H1 (cell line): Measurements from ENCODE around the gene MDK. TPM values are rescaled to one million over a fixed set of nuclear protein-coding genes. Genes with fewer than 3 reads are reported as not detected.

ENCODE experiments used
- CTCF ChIA-PET: fragments of 300-600 bp; sonication (Branson Sonifier 250); formaldehyde crosslinking; loops from one replicate; lab custom pipeline; 2021; ENCODE audit not compliant: partially characterized antibody; lab: Charles Lee
- POLR2A ChIA-PET: fragments of 300-600 bp; sonication (Branson Sonifier 250); formaldehyde crosslinking; loops from one replicate; lab custom pipeline; 2021; ENCODE audit warnings: inconsistent platforms; ENCODE audit not compliant: partially characterized antibody; lab: Charles Lee
- DNase-seq, 2 experiments: peaks; one replicate each; pipeline versions ENCODE4 v3.0.0 to v3.0.0-alpha.2; 2010 to 2022; ENCODE audit warnings: low spot score in 2 of 2, low read depth in 1 of 2, mixed read lengths in 1 of 2
- FAIRE-seq: peaks from 2 replicates; lab custom pipeline; 2011; peaks lifted over from hg19 to GRCh38; lab: Jason Lieb, UNC
- H2AFZ ChIP-seq: 2 replicates; pipeline ENCODE4 v1.8.1; 2012; ENCODE audit warnings: low read length, inconsistent platforms
- H2AK5ac ChIP-seq: 2 replicates; pipeline ENCODE4 v1.6.1; 2013; ENCODE audit warnings: low read depth, low read length
- H2BK120ac ChIP-seq: replicated peaks from 2 replicates; pipeline ENCODE3; 2013; ENCODE audit warnings: low read depth, low read length, inconsistent platforms
- H2BK12ac ChIP-seq: 2 replicates; pipeline ENCODE4 v1.6.1; 2013; ENCODE audit warnings: low read depth, low read length
- H2BK15ac ChIP-seq: 2 replicates; pipeline ENCODE4 v1.6.1; 2013; ENCODE audit warnings: low read length
- H2BK20ac ChIP-seq: 2 replicates; pipeline ENCODE4 v1.6.1; 2013; ENCODE audit warnings: low read length
- H2BK5ac ChIP-seq: 2 replicates; pipeline ENCODE4 v1.6.1; 2013; ENCODE audit warnings: low read depth, low read length
- H3K14ac ChIP-seq: 2 replicates; pipeline ENCODE4 v1.6.1; 2013; ENCODE audit warnings: inconsistent platforms; ENCODE audit not compliant: insufficient read length
- H3K18ac ChIP-seq: 2 replicates; pipeline ENCODE4 v1.6.1; 2013; ENCODE audit warnings: low read length; ENCODE audit errors: extremely low read depth
- H3K23ac ChIP-seq: 2 replicates; pipeline ENCODE4 v1.6.1; 2013; ENCODE audit warnings: inconsistent platforms; ENCODE audit not compliant: insufficient read length
- H3K23me2 ChIP-seq: 2 replicates; pipeline ENCODE4 v1.6.1; 2013; ENCODE audit warnings: low read depth, low read length
- H3K27ac ChIP-seq: 2 replicates; pipeline ENCODE4 v1.6.1; 2011; ENCODE audit warnings: low read depth, low read length, inconsistent platforms
- H3K27me3 ChIP-seq, 4 experiments: replicated peaks in 1 of 4; 1 replicate in 1 of 4; 2 replicates in 3 of 4; pipeline versions ENCODE4 v1.6.1 to v1.8.1; 2011 to 2013; ENCODE audit warnings: low read length in 3 of 4, mild to moderate bottlenecking in 3 of 4, inconsistent platforms in 2 of 4, mixed read lengths in 2 of 4, moderate library complexity in 1 of 4; ENCODE audit not compliant: control insufficient read depth in 3 of 4, insufficient read depth in 3 of 4; ENCODE audit errors: extremely low read depth in 1 of 4
- H3K36me3 ChIP-seq, 4 experiments: 2 replicates each; pipeline versions ENCODE4 v1.6.1 to v1.8.1; 2011 to 2013; ENCODE audit warnings: mild to moderate bottlenecking in 4 of 4, low read length in 3 of 4, moderate library complexity in 2 of 4, control low read depth in 1 of 4, inconsistent platforms in 1 of 4; ENCODE audit not compliant: insufficient read depth in 4 of 4, control insufficient read depth in 2 of 4
- H3K4ac ChIP-seq: replicated peaks from 2 replicates; pipeline ENCODE3; 2013; ENCODE audit warnings: low read length, low read depth, mixed read lengths, inconsistent platforms; ENCODE audit not compliant: insufficient read length
- H3K4me1 ChIP-seq, 4 experiments: replicated peaks in 1 of 4; 1 replicate in 1 of 4; 2 replicates in 3 of 4; pipeline versions ENCODE4 v1.6.1 to v1.8.1; 2011 to 2013; ENCODE audit warnings: low read length in 3 of 4, inconsistent platforms in 2 of 4, mixed read lengths in 1 of 4; ENCODE audit not compliant: insufficient read depth in 4 of 4, control insufficient read depth in 3 of 4
- H3K4me2 ChIP-seq, 2 experiments: 2 replicates each; pipeline versions ENCODE4 v1.6.1 to v1.8.1; 2011 to 2013; ENCODE audit warnings: low read depth in 2 of 2, low read length in 2 of 2, control low read depth in 1 of 2, inconsistent platforms in 1 of 2, mild to moderate bottlenecking in 1 of 2; ENCODE audit not compliant: insufficient read depth in 1 of 2
- H3K4me3 ChIP-seq, 4 experiments: fragments of 200-600, 300-600 bp in 1 of 4; sonication (generic), shearing (Covaris generic), sonication (Bioruptor Twin) in 1 of 4; 2 replicates each; pipeline versions ENCODE4 v1.5.1 to v1.8.1; 2011 to 2016; ENCODE audit warnings: low read length in 4 of 4, low read depth in 3 of 4, control low read depth in 2 of 4, inconsistent platforms in 2 of 4, mild to moderate bottlenecking in 2 of 4, mixed read lengths in 1 of 4, moderate library complexity in 1 of 4; ENCODE audit not compliant: insufficient read depth in 2 of 4; ENCODE audit errors: extremely low read depth in 1 of 4
- H3K56ac ChIP-seq: replicated peaks from 2 replicates; pipeline ENCODE3; 2013; ENCODE audit warnings: low read depth, mild to moderate bottlenecking, mixed read lengths, low read length, inconsistent platforms; ENCODE audit not compliant: insufficient read length
- H3K79me1 ChIP-seq: 2 replicates; pipeline ENCODE4 v1.6.1; 2013; ENCODE audit warnings: low read depth, low read length, control low read depth
- H3K79me2 ChIP-seq, 2 experiments: 2 replicates each; pipeline versions ENCODE4 v1.6.1 to v1.8.1; 2012 to 2013; ENCODE audit warnings: low read length in 2 of 2, mild to moderate bottlenecking in 2 of 2, inconsistent platforms in 1 of 2; ENCODE audit not compliant: insufficient read depth in 2 of 2, control insufficient read depth in 1 of 2
- H3K9ac ChIP-seq, 4 experiments: replicated peaks in 1 of 4; 1 replicate in 1 of 4; 2 replicates in 3 of 4; pipeline versions ENCODE4 v1.6.1 to v1.8.1; 2011 to 2013; ENCODE audit warnings: low read depth in 3 of 4, low read length in 3 of 4, control low read depth in 2 of 4, mild to moderate bottlenecking in 2 of 4, moderate library complexity in 2 of 4, inconsistent platforms in 1 of 4; ENCODE audit errors: extremely low read depth in 1 of 4
- H3K9me3 ChIP-seq, 2 experiments: 2 replicates each; pipeline versions ENCODE4 v1.6.1 to v1.8.1; 2012 to 2013; ENCODE audit warnings: mild to moderate bottlenecking in 2 of 2, moderate library complexity in 2 of 2, control low read depth in 1 of 2, inconsistent platforms in 1 of 2, low read depth in 1 of 2, low read length in 1 of 2, mixed read lengths in 1 of 2; ENCODE audit not compliant: insufficient read depth in 2 of 2
- H4K20me1 ChIP-seq, 2 experiments: replicated peaks in 1 of 2; 2 replicates each; pipeline versions ENCODE3 to v1.8.1; 2011 to 2013; ENCODE audit warnings: inconsistent platforms in 2 of 2, low read length in 2 of 2, mild to moderate bottlenecking in 1 of 2; ENCODE audit not compliant: insufficient read depth in 2 of 2, control insufficient read depth in 1 of 2
- H4K5ac ChIP-seq: 2 replicates; pipeline ENCODE4 v1.6.1; 2013; ENCODE audit warnings: low read length, low read depth, mixed read lengths, inconsistent platforms; ENCODE audit not compliant: insufficient read length
- H4K8ac ChIP-seq: 2 replicates; pipeline ENCODE4 v1.8.0; 2013; ENCODE audit warnings: mild to moderate bottlenecking, moderate library complexity, low read length, inconsistent platforms; ENCODE audit not compliant: insufficient read depth; ENCODE audit errors: extremely low read depth
- H4K91ac ChIP-seq: replicated peaks from 2 replicates; pipeline ENCODE3; 2013; ENCODE audit warnings: low read length, mixed read lengths, inconsistent platforms; ENCODE audit not compliant: insufficient read length
- CREB1 ChIP-seq: IDR thresholded peaks from 2 replicates; pipeline ENCODE4 v1.6.1; 2012; ENCODE audit warnings: inconsistent platforms
- MAFK ChIP-seq: IDR thresholded peaks from 2 replicates; pipeline ENCODE4 v1.6.1; 2012; ENCODE audit warnings: low read depth, mild to moderate bottlenecking, improper control_type of control experiment, low read length
- RAD21 ChIP-seq, 2 experiments: IDR thresholded peaks in 1 of 2; conservative IDR thresholded peaks in 1 of 2; 2 replicates each; pipeline ENCODE4 v1.6.1; 2011; ENCODE audit warnings: low read depth in 2 of 2, low read length in 2 of 2, improper control_type of control experiment in 1 of 2, inconsistent platforms in 1 of 2, mild to moderate bottlenecking in 1 of 2, moderate library complexity in 1 of 2
- SP2 ChIP-seq: IDR thresholded peaks from 2 replicates; pipeline ENCODE4 v1.6.1; 2012; ENCODE audit warnings: mild to moderate bottlenecking, low read length, inconsistent platforms
- SUZ12 ChIP-seq: fragments of 200-600 bp; sonication (generic); IDR thresholded peaks from 2 replicates; pipeline ENCODE4 v1.6.1; 2012; ENCODE audit warnings: mild to moderate bottlenecking, inconsistent platforms, low read length, moderate library complexity, mixed read lengths
- WGBS, 2 experiments: shearing (Covaris generic) in 1 of 2; methylation state at CpG; one replicate each; pipeline versions ENCODE4 v1.1.6 to v1.1.7; 2013 to 2015; ENCODE audit warnings: low lambda C conversion rate in 2 of 2, mixed read lengths in 2 of 2, inconsistent platforms in 1 of 2, low coverage in 1 of 2, missing lambda C conversion rate in 1 of 2; ENCODE audit not compliant: insufficient replicate concordance in 2 of 2, insufficient coverage in 1 of 2, insufficient read length in 1 of 2; ENCODE audit errors: extremely low coverage in 1 of 2, missing lambda C conversion rate in 1 of 2; 5-methylcytosine and 5-hydroxymethylcytosine counted together
- polyA plus RNA-seq, 7 experiments: library from polyadenylated mRNA; depleted of rRNA in 3 of 7; stranded (reverse) in 5 of 7; unstranded in 2 of 7; fragments of >200 nt in 5 of 7; fragments of 200-250 nt in 2 of 7; gene quantifications; 1 replicate in 5 of 7; 2 replicates in 1 of 7; 4 replicates in 1 of 7; pipeline versions ENCODE4 v1.2.1 to v1.2.3, GENCODE V29; 2011 to 2013; ENCODE audit warnings: missing spikeins in 2 of 7, mixed read lengths in 2 of 7
- total RNA-seq: library from RNA; stranded (reverse); fragmentation: NEBNext Ultra II Directional; extraction: Animal tissue kit (Norgen Biotek cat#: 25700); gene quantifications from 2 replicates; pipeline ENCODE4 v1.2.1, GENCODE V29; 2021

MDK gene
- total and polyA plus RNA-seq, 2 of the 8 experiments (the other 6 are each of a cell fraction or from before 2014, with no cell fraction given): 309 to 606 TPM

GRCh38 chr11:46345131-46345597 is 36.3 kb upstream of the MDK start:
- peaks cover 31 to 54% (median 41%) of the 10 kb centered on the region in 4 experiments for H3K4me1 ChIP-seq
- POLR2A ChIA-PET: interaction anchor here (1.1 to 3.0 kb wide), 10 partner anchors 9 to 108 kb away, joined by 3 to 10 read pairs (median 4); partner anchors contain the start of gene MDK
- peak overlapping the region; percentile 48; the same call in 1 of the 2 replicates for H2BK15ac ChIP-seq
- peaks cover 0 to 25% of the 10 kb centered on the region in 2 experiments; a peak in 2 of 4 replicates for H3K79me2 ChIP-seq
- no peak overlapping the region for H4K8ac ChIP-seq
- no peak overlapping the region for H2AFZ ChIP-seq
- H3K9ac ChIP-seq: no peak overlapping the region
- 51% methylated on average over 18 of the region's 20 CpGs; no CpG with 5 or more reads in 1 of the 2 experiments for WGBS, 2 experiments
- peaks cover 0 to 7% (median 4%) of the 10 kb centered on the region in 4 experiments; a peak in 1 of 7 replicates for H3K27me3 ChIP-seq
- H3K4me2 ChIP-seq: peak overlapping the region in 1 of 2 experiments; percentile 10; a peak in 1 of 4 replicates
- H4K91ac ChIP-seq: peak overlapping the region; percentile 96
- H3K4ac ChIP-seq: peak overlapping the region; percentile 49
- no peak overlapping the region for H3K4me3 ChIP-seq
- H3K23me2 ChIP-seq: peaks cover 13% of the 10 kb centered on the region
- H3K23ac ChIP-seq: no peak overlapping the region
- H3K9me3 ChIP-seq: no peaks in the 10 kb centered on the region
- H4K20me1 ChIP-seq: peaks cover 9 to 16% of the 10 kb centered on the region in 2 experiments
- peak overlapping the region; percentile 26 for H3K18ac ChIP-seq
- peak overlapping the region; percentile 34; the same call in 1 of the 2 replicates for H3K27ac ChIP-seq
- peaks cover 10% of the 10 kb centered on the region for H3K79me1 ChIP-seq
- H2BK5ac ChIP-seq: peak overlapping the region; percentile 49; the same call in 1 of the 2 replicates
- H2AK5ac ChIP-seq: peak overlapping the region; percentile 56; the same call in 1 of the 2 replicates
- H2BK20ac ChIP-seq: peak overlapping the region; percentile 83; the same call in 1 of the 2 replicates
- DNase-seq (no peak), FAIRE-seq (no peak)
- H3K14ac ChIP-seq: no peak overlapping the region
- no peaks in the 10 kb centered on the region for H3K36me3 ChIP-seq
- peak overlapping the region; percentile 48 for H2BK120ac ChIP-seq
- H4K5ac ChIP-seq: no peak overlapping the region
- H2BK12ac ChIP-seq: peak overlapping the region; percentile 99; the same call in 1 of the 2 replicates
- CTCF ChIA-PET: interaction anchor here (0.6 to 44.5 kb wide), 13 partner anchors 3 to 211 kb away, joined by 3 to 1004 read pairs (median 7); partner anchors contain the start of genes CREB3L1, DGKZ and MDK
- no peak overlapping the region for H3K56ac ChIP-seq
- TF ChIP-seq SUZ12: no peak
- TF ChIP-seq CREB1: no peak
- no peak for TF ChIP-seq SP2
- TF ChIP-seq MAFK: no peak
- TF ChIP-seq RAD21 (IDR thresholded peaks at IDR 0.05 in 1 of 2, conservative IDR thresholded peaks at IDR 0.05 in 1 of 2; ENCODE audit: low read depth in 2 of 2, low read length in 2 of 2): peak; percentile 12 to 37; a peak in 2 of 4 replicates
